IMR-90 (cell line): ENCODE data around the gene LYPD6. TPM values are rescaled to one million over a fixed set of nuclear protein-coding genes. Genes with fewer than 3 reads are reported as not detected.

Experiments used
- ATAC-seq: fragments of 200-7000 bp; cut with Tn5 transposase; 2 replicates; pipeline ENCODE4 v1.9.1; 2020; ENCODE audit warnings: low read depth, mild to moderate bottlenecking, moderate library complexity
- BruUV-seq: library from RNA; stranded (reverse); fragments of 400-500 nt; replicated peaks from 2 replicates; lab custom pipeline; 2021; lab: Mats Ljungman, UMichigan
- CTCF ChIA-PET: fragments of 300-600 bp; formaldehyde crosslinking; extraction: SDS; loops from one replicate; lab custom pipeline; 2021; ENCODE audit warnings: antibody characterized with exemption; lab: Yijun Ruan, JAX
- POLR2A ChIA-PET: fragments of 300-600 bp; sonication (Branson Sonifier 250); formaldehyde crosslinking; loops from one replicate; lab custom pipeline; 2022; ENCODE audit warnings: antibody characterized with exemption; ENCODE audit not compliant: unreplicated experiment; lab: Charles Lee
- DNase-seq: peaks from one replicate; pipeline ENCODE4 v3.0.0; 2013
- H2AFZ ChIP-seq: replicated peaks from 2 replicates; pipeline ENCODE3; 2013; ENCODE audit warnings: low read length, mild to moderate bottlenecking; ENCODE audit not compliant: poor library complexity
- H2AK5ac ChIP-seq: 2 replicates; pipeline ENCODE4 v1.6.1; 2013; ENCODE audit warnings: low read depth, low read length, inconsistent platforms
- H2AK9ac ChIP-seq: replicated peaks from 2 replicates; pipeline ENCODE3; 2013; ENCODE audit warnings: mild to moderate bottlenecking, low read depth, low read length, moderate library complexity; ENCODE audit not compliant: poor library complexity
- H2BK120ac ChIP-seq: 2 replicates; pipeline ENCODE4 v1.6.1; 2013; ENCODE audit warnings: low read depth, low read length, inconsistent platforms
- H2BK15ac ChIP-seq: 3 replicates; pipeline ENCODE4 v1.6.1; 2013; ENCODE audit warnings: low read depth, low read length, inconsistent platforms
- H2BK20ac ChIP-seq: 2 replicates; pipeline ENCODE4 v1.6.1; 2013; ENCODE audit warnings: low read depth, mild to moderate bottlenecking, inconsistent platforms, low read length, moderate library complexity
- H2BK5ac ChIP-seq: 2 replicates; pipeline ENCODE4 v1.6.1; 2013; ENCODE audit warnings: mild to moderate bottlenecking, low read depth, low read length, inconsistent platforms; ENCODE audit not compliant: poor library complexity, severe bottlenecking
- H3K14ac ChIP-seq: replicated peaks from 2 replicates; pipeline ENCODE4 v1.6.1; 2013; ENCODE audit warnings: low read depth, low read length, inconsistent platforms
- H3K18ac ChIP-seq: 2 replicates; pipeline ENCODE4 v1.6.1; 2013; ENCODE audit warnings: low read depth, low read length, control low read depth
- H3K23ac ChIP-seq: 2 replicates; pipeline ENCODE4 v1.6.1; 2013; ENCODE audit warnings: low read depth, low read length, inconsistent platforms
- H3K27ac ChIP-seq: 2 replicates; pipeline ENCODE4 v1.5.1; 2013; ENCODE audit warnings: mild to moderate bottlenecking, control low read depth, low read length; ENCODE audit not compliant: insufficient read depth
- H3K27me3 ChIP-seq: 2 replicates; pipeline ENCODE4 v1.6.1; 2013; ENCODE audit warnings: low read length; ENCODE audit not compliant: control insufficient read depth, insufficient read depth
- H3K36me3 ChIP-seq: 2 replicates; pipeline ENCODE4 v1.6.1; 2013; ENCODE audit warnings: low read length, mixed read lengths; ENCODE audit not compliant: control insufficient read depth, insufficient read depth
- H3K4ac ChIP-seq: 2 replicates; pipeline ENCODE4 v1.6.1; 2013; ENCODE audit warnings: low read depth, low read length, inconsistent platforms
- H3K4me1 ChIP-seq: 2 replicates; pipeline ENCODE4 v1.6.1; 2013; ENCODE audit warnings: low read length, mixed read lengths; ENCODE audit not compliant: control insufficient read depth, insufficient read depth
- H3K4me2 ChIP-seq: 2 replicates; pipeline ENCODE4 v1.6.1; 2013; ENCODE audit warnings: low read depth, mild to moderate bottlenecking, control low read depth, low read length, moderate library complexity
- H3K4me3 ChIP-seq: 2 replicates; pipeline ENCODE4 v1.5.1; 2013; ENCODE audit warnings: low read depth, mild to moderate bottlenecking, control low read depth, low read length, moderate library complexity; ENCODE audit not compliant: insufficient read depth
- H3K56ac ChIP-seq: 2 replicates; pipeline ENCODE4 v1.6.1; 2013; ENCODE audit warnings: low read length, inconsistent platforms; ENCODE audit not compliant: insufficient read depth; ENCODE audit errors: extremely low read depth
- H3K79me1 ChIP-seq, 2 experiments: 2 replicates each; pipeline ENCODE4 v1.6.1; 2013; ENCODE audit warnings: low read length in 2 of 2, inconsistent platforms in 1 of 2, low read depth in 1 of 2
- H3K9ac ChIP-seq: 2 replicates; pipeline ENCODE4 v1.6.1; 2013; ENCODE audit warnings: low read depth, low read length, control low read depth
- H3K9me1 ChIP-seq: 2 replicates; pipeline ENCODE4 v1.6.1; 2013; ENCODE audit warnings: low read length, inconsistent platforms; ENCODE audit not compliant: insufficient read depth
- H3K9me3 ChIP-seq: 2 replicates; pipeline ENCODE4 v1.6.1; 2013; ENCODE audit warnings: low read length; ENCODE audit not compliant: control insufficient read depth, insufficient read depth
- H4K20me1 ChIP-seq: 2 replicates; pipeline ENCODE4 v1.6.1; 2013; ENCODE audit warnings: low read length, inconsistent platforms; ENCODE audit not compliant: insufficient read depth
- H4K5ac ChIP-seq: 2 replicates; pipeline ENCODE4 v1.6.1; 2013; ENCODE audit warnings: mild to moderate bottlenecking, low read depth, low read length, control low read depth
- H4K8ac ChIP-seq, 2 experiments: 2 replicates each; pipeline ENCODE4 v1.6.1; 2013; ENCODE audit warnings: low read depth in 2 of 2, low read length in 2 of 2, control low read depth in 1 of 2, inconsistent platforms in 1 of 2
- H4K91ac ChIP-seq: 2 replicates; pipeline ENCODE4 v1.6.1; 2013; ENCODE audit warnings: low read depth, low read length, inconsistent platforms; ENCODE audit not compliant: insufficient read depth
- CEBPB ChIP-seq: IDR thresholded peaks from 2 replicates; pipeline ENCODE4 v1.6.1; 2012; ENCODE audit warnings: low read depth, low read length, improper control_type of control experiment
- WGBS, 2 experiments: methylation state at CpG; one replicate each; pipeline versions ENCODE4 v1.1.5 to v1.1.7; 2013; ENCODE audit warnings: missing lambda C conversion rate in 2 of 2; ENCODE audit not compliant: insufficient read length in 1 of 2; ENCODE audit errors: extremely low coverage in 2 of 2; 5-methylcytosine and 5-hydroxymethylcytosine counted together
- dilution Hi-C: fragments of 300-500 bp; cut with HindIII; formaldehyde crosslinking; loops from one replicate; pipeline ENCODE4 v1.14.3; 2018; ENCODE audit warnings: low sequenced_read_pairs; ENCODE audit not compliant: unreplicated experiment
- in situ Hi-C: fragments of 300-500 bp; cut with MboI; formaldehyde crosslinking; loops from 3 replicates; pipeline ENCODE4 v1.14.3; 2019; ENCODE audit warnings: low sequenced_read_pairs, inconsistent platforms, mixed read lengths
- intact Hi-C: fragments of 100-400 bp; cut with micrococcal nuclease; formaldehyde crosslinking; loops from 2 replicates; pipeline ENCODE4 v1.10.0; 2022
- polyA plus RNA-seq, 3 experiments: library from polyadenylated mRNA; depleted of rRNA; stranded (reverse); fragments of >200 nt; gene quantifications; 2 replicates each; pipeline ENCODE4 v1.2.3, GENCODE V29; 2012; ENCODE audit warnings: low replicate concordance in 1 of 3
- total RNA-seq: library from RNA; depleted of rRNA; stranded (reverse); fragments of >200 nt; gene quantifications from 2 replicates; pipeline ENCODE4 v1.2.3, GENCODE V29; 2012
- TF ChIP-seq, protein P1 (sequence below): conservative IDR thresholded peaks from 2 replicates; pipeline ENCODE4 v1.5.1; 2012; ENCODE audit warnings: mild to moderate bottlenecking, low read depth, low read length, improper control_type of control experiment

Gene LYPD6
- total and polyA plus RNA-seq, 2 of the 4 experiments (the other 2 are of a cell fraction), result 0.87 to 0.90 TPM

- Histone ChIP-seq H4K91ac (no peak overlapping the region), H3K4me2 (no peak overlapping the region), H3K27ac (no peak overlapping the region), H3K9me3 (no peaks in the 10 kb centered on the region), H3K9ac (no peak overlapping the region), H2BK120ac (no peak overlapping the region), H2AFZ (no peak overlapping the region), H4K8ac (no peak overlapping the region), H3K14ac (no peak overlapping the region), H3K23ac (no peak overlapping the region), H3K4me1 (no peaks in the 10 kb centered on the region), H3K56ac (no peak overlapping the region), H2BK15ac (no peak overlapping the region), H3K9me1 (no peaks in the 10 kb centered on the region), H2BK5ac (no peak overlapping the region), H2AK5ac (no peak overlapping the region), H3K79me1 (no peaks in the 10 kb centered on the region), H3K4ac (no peak overlapping the region), H3K27me3 (no peaks in the 10 kb centered on the region), H2BK20ac (no peak overlapping the region), H4K20me1 (no peaks in the 10 kb centered on the region), H4K5ac (no peak overlapping the region), H2AK9ac (no peak overlapping the region), H3K36me3 (no peaks in the 10 kb centered on the region), H3K18ac (no peak overlapping the region), H3K4me3 (no peak overlapping the region)
- dilution Hi-C loops, result no loop called here
- TF ChIP-seq, protein P1, sequence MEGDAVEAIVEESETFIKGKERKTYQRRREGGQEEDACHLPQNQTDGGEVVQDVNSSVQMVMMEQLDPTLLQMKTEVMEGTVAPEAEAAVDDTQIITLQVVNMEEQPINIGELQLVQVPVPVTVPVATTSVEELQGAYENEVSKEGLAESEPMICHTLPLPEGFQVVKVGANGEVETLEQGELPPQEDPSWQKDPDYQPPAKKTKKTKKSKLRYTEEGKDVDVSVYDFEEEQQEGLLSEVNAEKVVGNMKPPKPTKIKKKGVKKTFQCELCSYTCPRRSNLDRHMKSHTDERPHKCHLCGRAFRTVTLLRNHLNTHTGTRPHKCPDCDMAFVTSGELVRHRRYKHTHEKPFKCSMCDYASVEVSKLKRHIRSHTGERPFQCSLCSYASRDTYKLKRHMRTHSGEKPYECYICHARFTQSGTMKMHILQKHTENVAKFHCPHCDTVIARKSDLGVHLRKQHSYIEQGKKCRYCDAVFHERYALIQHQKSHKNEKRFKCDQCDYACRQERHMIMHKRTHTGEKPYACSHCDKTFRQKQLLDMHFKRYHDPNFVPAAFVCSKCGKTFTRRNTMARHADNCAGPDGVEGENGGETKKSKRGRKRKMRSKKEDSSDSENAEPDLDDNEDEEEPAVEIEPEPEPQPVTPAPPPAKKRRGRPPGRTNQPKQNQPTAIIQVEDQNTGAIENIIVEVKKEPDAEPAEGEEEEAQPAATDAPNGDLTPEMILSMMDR, result no peak
- 0 out of 2 replicates have a peak, but pooled peaks have one; percentile 11 for TF ChIP-seq CEBPB
- in situ Hi-C loops, result no loop called here
- ChIA-PET POLR2A (no interaction called here), CTCF (no interaction called here)
- intact Hi-C loops, result no loop called here
- WGBS, 2 experiments, result no CpG with 5 or more reads among the region's 1 CpG
- ATAC-seq (peak; percentile 42), DNase-seq (peak; percentile 75)
- BruUV-seq, result no TSS peak
These were observed 53.0 kb downstream of the LYPD6 start for GRCh38 chr2:149383340-149383739.
